DND-41 (cell line): ENCODE results near the gene SFMBT2.

Experiments used
- ATAC-seq: fragments of 200-7000 bp; cut with Tn5 transposase; 3 replicates; pipeline ENCODE4 v1.9.1; 2021; ENCODE audit warnings: low read depth; ENCODE audit not compliant: insufficient read depth
- DNase-seq: peaks from one replicate; pipeline ENCODE4 v3.0.0-alpha.2; 2020
- H2AFZ ChIP-seq: 2 replicates; pipeline ENCODE4 v1.6.0; 2012; ENCODE audit warnings: low read depth, low read length
- H3K27ac ChIP-seq: 2 replicates; pipeline ENCODE4 v1.5.1; 2012; ENCODE audit warnings: low read length, inconsistent platforms
- H3K27me3 ChIP-seq: fragments of 200-600 bp; sonication (generic); 2 replicates; pipeline ENCODE4 v1.6.0; 2012; ENCODE audit warnings: low read length, mild to moderate bottlenecking, inconsistent platforms; ENCODE audit not compliant: insufficient read depth, poor library complexity
- H3K36me3 ChIP-seq: 2 replicates; pipeline ENCODE4 v1.5.1; 2012; ENCODE audit warnings: low read length, inconsistent platforms; ENCODE audit not compliant: insufficient read depth
- H3K4me1 ChIP-seq: 2 replicates; pipeline ENCODE4 v1.5.1; 2012; ENCODE audit warnings: mild to moderate bottlenecking, low read length; ENCODE audit not compliant: insufficient read depth
- H3K4me2 ChIP-seq: 2 replicates; pipeline ENCODE4 v1.6.0; 2012; ENCODE audit warnings: mild to moderate bottlenecking, moderate library complexity, low read length, inconsistent platforms; ENCODE audit not compliant: insufficient read depth
- H3K4me3 ChIP-seq, 2 experiments: fragments of 200-600 bp in 1 of 2; shearing (Covaris generic) in 1 of 2; 2 replicates each; pipeline ENCODE4 v1.5.1; 2012 to 2016; ENCODE audit warnings: inconsistent platforms in 2 of 2, low read length in 2 of 2, mild to moderate bottlenecking in 2 of 2, low read depth in 1 of 2, moderate library complexity in 1 of 2
- H3K79me2 ChIP-seq: 2 replicates; pipeline ENCODE4 v1.6.0; 2012; ENCODE audit warnings: low read length, inconsistent platforms; ENCODE audit not compliant: insufficient read depth
- H3K9ac ChIP-seq: 2 replicates; pipeline ENCODE4 v1.6.0; 2012; ENCODE audit warnings: low read depth, mild to moderate bottlenecking, inconsistent platforms, low read length, moderate library complexity
- H3K9me3 ChIP-seq: 2 replicates; pipeline ENCODE4 v1.5.1; 2012; ENCODE audit warnings: low read length, moderate library complexity, mild to moderate bottlenecking, inconsistent platforms; ENCODE audit not compliant: insufficient read depth, severe bottlenecking
- H4K20me1 ChIP-seq: 2 replicates; pipeline ENCODE4 v1.6.0; 2012; ENCODE audit warnings: low read length; ENCODE audit not compliant: insufficient read depth
- EZH2 ChIP-seq: IDR thresholded peaks from 3 replicates; pipeline ENCODE4 v1.6.1; 2012; ENCODE audit warnings: borderline replicate concordance, low read depth, mild to moderate bottlenecking, moderate library complexity, low read length, inconsistent platforms; ENCODE audit not compliant: severe bottlenecking
- TF ChIP-seq, protein P1 (sequence below): IDR thresholded peaks from 2 replicates; pipeline ENCODE4 v1.5.1; 2012; ENCODE audit warnings: borderline replicate concordance, low read length, moderate library complexity, mild to moderate bottlenecking; ENCODE audit not compliant: poor library complexity, severe bottlenecking; ENCODE audit errors: extremely low read depth

Gene SFMBT2

DNA sequence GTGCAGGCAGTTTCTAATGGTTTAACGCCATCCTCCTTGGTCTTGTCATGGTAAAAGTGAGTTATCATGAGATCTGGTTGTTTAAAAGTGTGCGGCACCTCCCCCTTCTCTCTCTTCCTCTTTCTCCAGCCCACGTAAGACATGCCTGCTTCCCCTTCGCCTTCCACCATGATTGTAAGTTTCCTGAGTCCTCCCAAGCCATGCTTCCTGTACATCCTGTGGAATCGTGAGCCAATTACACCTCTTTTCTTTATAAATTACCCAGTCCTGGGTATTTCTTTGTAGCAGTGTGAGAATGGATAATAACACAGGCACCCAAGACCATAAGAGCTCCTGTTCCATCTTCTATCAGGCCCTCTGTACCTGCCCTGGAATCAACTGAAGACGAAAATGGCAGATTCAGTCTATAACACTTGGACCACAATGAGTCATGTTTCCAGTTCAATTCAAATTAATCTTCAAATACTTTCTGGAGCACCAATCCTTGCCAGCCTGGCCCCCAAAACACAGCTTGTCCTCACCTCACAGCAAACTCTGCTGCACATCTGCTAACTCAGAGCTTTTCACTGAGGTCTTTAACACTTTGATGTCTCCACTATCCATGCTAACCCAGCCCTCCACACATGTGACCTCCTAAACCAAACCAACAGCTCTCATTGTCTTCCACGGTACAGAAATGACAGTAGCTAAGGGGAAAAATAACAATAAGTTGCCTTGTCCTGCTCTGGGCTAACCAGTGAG is 73.2 kb downstream of the SFMBT2 start:
- TF ChIP-seq EZH2: no peak
- Histone ChIP-seq H4K20me1 (peaks cover 56% of the 10 kb centered on the region), H3K4me2 (no peak overlapping the region), H3K27ac (no peak overlapping the region), H3K9ac (no peak overlapping the region), H3K79me2 (peaks cover 98% of the 10 kb centered on the region), H2AFZ (no peak overlapping the region), H3K27me3 (no peaks in the 10 kb centered on the region), H3K4me1 (no peaks in the 10 kb centered on the region), H3K36me3 (peaks cover 60% of the 10 kb centered on the region), H3K9me3 (no peaks in the 10 kb centered on the region), H3K4me3 (no peak overlapping the region)
- ATAC-seq (peak; percentile 69), DNase-seq (peak; percentile 29)

DNA sequence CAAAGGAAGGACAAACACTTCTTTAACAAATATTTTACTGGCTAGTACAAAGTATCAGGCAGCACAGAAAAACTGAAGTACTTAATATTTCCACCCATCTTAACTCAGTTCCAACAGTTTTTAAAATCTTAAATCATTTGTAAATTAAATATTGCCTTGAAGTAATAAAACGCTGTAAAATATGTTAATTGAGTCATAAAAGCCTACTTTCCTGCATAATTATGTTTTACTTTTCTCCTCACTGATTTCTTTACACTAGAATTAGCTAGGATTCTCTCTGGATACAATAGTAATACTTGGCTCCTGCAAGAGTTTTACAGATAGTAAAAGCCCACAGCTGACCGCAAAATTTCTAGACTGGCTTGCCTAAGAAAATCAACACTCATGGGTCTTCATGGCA is 74.9 kb downstream of the SFMBT2 start:
- Histone ChIP-seq H4K20me1 (peaks cover 61% of the 10 kb centered on the region), H3K9ac (no peak overlapping the region), H3K79me2 (peaks cover 100% of the 10 kb centered on the region), H3K4me2 (no peak overlapping the region), H3K9me3 (no peaks in the 10 kb centered on the region), H3K36me3 (peaks cover 65% of the 10 kb centered on the region), H3K4me3 (no peak overlapping the region), H2AFZ (no peak overlapping the region), H3K4me1 (no peaks in the 10 kb centered on the region), H3K27me3 (no peaks in the 10 kb centered on the region), H3K27ac (no peak overlapping the region)
- ATAC-seq (no peak), DNase-seq (no peak)
- TF ChIP-seq, protein P1, sequence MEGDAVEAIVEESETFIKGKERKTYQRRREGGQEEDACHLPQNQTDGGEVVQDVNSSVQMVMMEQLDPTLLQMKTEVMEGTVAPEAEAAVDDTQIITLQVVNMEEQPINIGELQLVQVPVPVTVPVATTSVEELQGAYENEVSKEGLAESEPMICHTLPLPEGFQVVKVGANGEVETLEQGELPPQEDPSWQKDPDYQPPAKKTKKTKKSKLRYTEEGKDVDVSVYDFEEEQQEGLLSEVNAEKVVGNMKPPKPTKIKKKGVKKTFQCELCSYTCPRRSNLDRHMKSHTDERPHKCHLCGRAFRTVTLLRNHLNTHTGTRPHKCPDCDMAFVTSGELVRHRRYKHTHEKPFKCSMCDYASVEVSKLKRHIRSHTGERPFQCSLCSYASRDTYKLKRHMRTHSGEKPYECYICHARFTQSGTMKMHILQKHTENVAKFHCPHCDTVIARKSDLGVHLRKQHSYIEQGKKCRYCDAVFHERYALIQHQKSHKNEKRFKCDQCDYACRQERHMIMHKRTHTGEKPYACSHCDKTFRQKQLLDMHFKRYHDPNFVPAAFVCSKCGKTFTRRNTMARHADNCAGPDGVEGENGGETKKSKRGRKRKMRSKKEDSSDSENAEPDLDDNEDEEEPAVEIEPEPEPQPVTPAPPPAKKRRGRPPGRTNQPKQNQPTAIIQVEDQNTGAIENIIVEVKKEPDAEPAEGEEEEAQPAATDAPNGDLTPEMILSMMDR: no peak
- no peak for TF ChIP-seq EZH2

DNA sequence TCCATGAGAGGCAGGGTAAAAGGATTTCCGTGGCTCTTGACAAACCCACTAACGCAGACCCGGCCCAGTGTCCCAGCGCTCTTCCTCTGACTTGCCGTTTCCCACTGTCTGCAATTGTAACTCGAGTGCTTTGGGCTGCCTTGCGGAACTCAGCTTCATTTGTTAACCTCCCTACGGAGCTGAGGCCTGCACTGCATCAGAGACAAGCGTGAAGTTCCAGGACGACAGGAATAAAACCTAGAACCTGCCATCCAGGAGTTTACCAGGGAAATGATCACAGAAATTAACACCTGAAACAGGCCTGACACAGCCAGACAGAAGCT is 76.2 kb downstream of the SFMBT2 start:
- H3K4me3 ChIP-seq: no peak overlapping the region
- H3K4me1 ChIP-seq: no peaks in the 10 kb centered on the region
- peaks cover 100% of the 10 kb centered on the region for H3K79me2 ChIP-seq
- peaks cover 4% of the 10 kb centered on the region for H3K9me3 ChIP-seq
- DNase-seq: no peak
- no peak overlapping the region for H3K27ac ChIP-seq
- TF ChIP-seq EZH2: no peak
- TF ChIP-seq, protein P1: no peak
- ATAC-seq: no peak
- H4K20me1 ChIP-seq: peaks cover 51% of the 10 kb centered on the region
- no peak overlapping the region for H3K9ac ChIP-seq
- H3K4me2 ChIP-seq: no peak overlapping the region
- no peaks in the 10 kb centered on the region for H3K27me3 ChIP-seq
- H3K36me3 ChIP-seq: peaks cover 66% of the 10 kb centered on the region
- no peak overlapping the region for H2AFZ ChIP-seq

DNA sequence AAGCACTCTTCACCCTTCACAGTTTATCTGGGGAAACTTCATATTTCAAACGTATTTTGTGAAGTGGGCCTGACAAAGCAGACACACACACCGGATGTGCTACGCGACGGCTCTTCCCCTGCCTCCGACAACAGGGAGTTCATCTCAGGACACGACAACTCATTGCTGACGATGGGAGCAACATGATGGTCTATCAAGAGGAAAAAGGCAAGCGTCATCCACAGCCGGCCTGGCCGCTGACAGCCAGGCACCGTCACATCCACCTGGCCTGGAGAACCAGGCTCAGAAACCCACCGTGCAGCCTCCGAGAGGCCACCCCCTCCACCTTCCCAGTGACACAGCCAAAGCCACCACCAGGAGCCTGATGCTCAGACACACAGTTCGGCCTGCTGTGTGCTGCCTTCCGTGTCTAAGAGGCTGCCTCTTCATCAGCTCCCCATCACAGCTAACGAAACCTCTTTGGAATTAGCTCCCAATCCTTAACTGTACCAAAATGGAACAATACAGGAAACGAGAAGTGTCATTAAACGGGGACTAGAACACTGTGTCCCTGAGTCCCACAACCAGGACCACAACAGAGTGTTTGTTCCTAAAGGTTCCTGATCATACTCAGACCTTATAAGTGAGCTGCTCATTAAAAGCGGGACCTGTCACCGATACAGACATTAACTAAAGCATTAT is 76.7 kb downstream of the SFMBT2 start:
- Histone ChIP-seq H2AFZ (no peak overlapping the region), H3K27me3 (no peaks in the 10 kb centered on the region), H3K9ac (no peak overlapping the region), H3K4me3 (no peak overlapping the region), H3K36me3 (peaks cover 66% of the 10 kb centered on the region), H3K4me1 (no peaks in the 10 kb centered on the region), H4K20me1 (peaks cover 49% of the 10 kb centered on the region), H3K9me3 (peaks cover 9% of the 10 kb centered on the region), H3K79me2 (peaks cover 100% of the 10 kb centered on the region), H3K4me2 (no peak overlapping the region), H3K27ac (no peak overlapping the region)
- DNase-seq (no peak), ATAC-seq (no peak)
- TF ChIP-seq, protein P1: no peak
- TF ChIP-seq EZH2: no peak
